ENCODE data around the gene RELB.

RELB gene

GRCh38 chr19:45020071-45020470, 18.8 kb downstream of the RELB start:
- no peak for DNase-seq (ENCODE audit: low read depth in 2 of 3, low spot score in 1 of 3)

- no peak for DNase-seq (ENCODE audit: low read depth in 2 of 3, low spot score in 1 of 3)
These were observed 20.7 kb downstream of the RELB start for GRCh38 chr19:45021971-45022370.

- DNase-seq (ENCODE audit: low read depth in 2 of 3, low spot score in 1 of 3), result no peak
These were observed 21.8 kb downstream of the RELB start for GRCh38 chr19:45023048-45023447.

GRCh38 chr19:45025264-45025663, 24.0 kb downstream of the RELB start:
- DNase-seq (ENCODE audit: low read depth in 2 of 3, low spot score in 1 of 3), result no peak

- no peak for DNase-seq (ENCODE audit: low read depth in 2 of 3, low spot score in 1 of 3)
These were observed 26.1 kb downstream of the RELB start for GRCh38 chr19:45027371-45027770.

- no peak for DNase-seq (ENCODE audit: low read depth in 2 of 3, low spot score in 1 of 3)
These were observed 29.6 kb downstream of the RELB start for GRCh38 chr19:45030825-45031224.

GRCh38 chr19:45032421-45032820, 31.2 kb downstream of the RELB start:
- DNase-seq (ENCODE audit: low read depth in 2 of 3, low spot score in 1 of 3), result no peak

- no peak for DNase-seq (ENCODE audit: low read depth in 2 of 3, low spot score in 1 of 3)
These were observed 34.5 kb downstream of the RELB start for GRCh38 chr19:45035755-45036154.

- no peak for DNase-seq (ENCODE audit: low read depth in 2 of 3, low spot score in 1 of 3)
These were observed 36.3 kb downstream of the RELB start for GRCh38 chr19:45037393-45038169.

- peak; percentile 76 to 87 (median 85) for DNase-seq (ENCODE audit: low read depth in 2 of 3, low spot score in 1 of 3)
These were observed 37.9 kb downstream of the RELB start, which contains the start of gene CLASRP for GRCh38 chr19:45038931-45039893. Gene CLASRP, plus strand, starts transcription at chr19:45039045. Its CDS starts 1,168 bp downstream, at chr19:45040213.

- DNase-seq (ENCODE audit: low read depth in 2 of 3, low spot score in 1 of 3), result no peak
These were observed 39.0 kb downstream of the RELB start for GRCh38 chr19:45040059-45040771.

- no peak for DNase-seq (ENCODE audit: low read depth in 2 of 3, low spot score in 1 of 3)
These were observed 39.9 kb downstream of the RELB start for GRCh38 chr19:45041125-45041524.

- DNase-seq (ENCODE audit: low read depth in 2 of 3, low spot score in 1 of 3), result no peak
These were observed 44.5 kb downstream of the RELB start for GRCh38 chr19:45045671-45046353.

- no peak for DNase-seq (ENCODE audit: low read depth in 2 of 3, low spot score in 1 of 3)
These were observed 45.1 kb downstream of the RELB start for GRCh38 chr19:45046355-45046754.

GRCh38 chr19:45047188-45047797, 46.0 kb downstream of the RELB start:
- DNase-seq (ENCODE audit: low read depth in 2 of 3, low spot score in 1 of 3), result no peak

GRCh38 chr19:45049073-45049736, 47.9 kb downstream of the RELB start:
- DNase-seq (ENCODE audit: low read depth in 2 of 3, low spot score in 1 of 3), result no peak

GRCh38 chr19:45050036-45050435, 48.8 kb downstream of the RELB start:
- DNase-seq (ENCODE audit: low read depth in 2 of 3, low spot score in 1 of 3), result no peak

- DNase-seq (ENCODE audit: low read depth in 2 of 3, low spot score in 1 of 3), result no peak
These were observed 50.8 kb downstream of the RELB start for GRCh38 chr19:45051929-45052579.

GRCh38 chr19:45056831-45057230, 55.6 kb downstream of the RELB start:
- DNase-seq (ENCODE audit: low read depth in 2 of 3, low spot score in 1 of 3), result no peak

Data from stimulated activated CD4-positive, alpha-beta T cell treated with anti-CD3 and anti-CD28 coated beads, Interleukin-12 subunit alpha, Interleukin-12 subunit beta, amount 100 ng/mL, for 48 hours (primary cell).